Activated T-cell treated with anti-CD3 and anti-CD28 coated beads, Interleukin-2, amount 50 U/mL, for 1 hour (primary cell): ENCODE results near the gene LYRM9.
"Not testable (repeated sequence)": the region's sequence is repeated elsewhere in the genome, so short reads cannot be mapped to it uniquely, and the experiment has no call there.

ENCODE experiments used
- DNase-seq: peaks from one replicate; pipeline ENCODE4 v3.0.0-alpha.2; 2020

The LYRM9 gene

GRCh38 chr17:27905447-27906225, 12.5 kb upstream of the LYRM9 start:
- DNase-seq: no peak

DNA sequence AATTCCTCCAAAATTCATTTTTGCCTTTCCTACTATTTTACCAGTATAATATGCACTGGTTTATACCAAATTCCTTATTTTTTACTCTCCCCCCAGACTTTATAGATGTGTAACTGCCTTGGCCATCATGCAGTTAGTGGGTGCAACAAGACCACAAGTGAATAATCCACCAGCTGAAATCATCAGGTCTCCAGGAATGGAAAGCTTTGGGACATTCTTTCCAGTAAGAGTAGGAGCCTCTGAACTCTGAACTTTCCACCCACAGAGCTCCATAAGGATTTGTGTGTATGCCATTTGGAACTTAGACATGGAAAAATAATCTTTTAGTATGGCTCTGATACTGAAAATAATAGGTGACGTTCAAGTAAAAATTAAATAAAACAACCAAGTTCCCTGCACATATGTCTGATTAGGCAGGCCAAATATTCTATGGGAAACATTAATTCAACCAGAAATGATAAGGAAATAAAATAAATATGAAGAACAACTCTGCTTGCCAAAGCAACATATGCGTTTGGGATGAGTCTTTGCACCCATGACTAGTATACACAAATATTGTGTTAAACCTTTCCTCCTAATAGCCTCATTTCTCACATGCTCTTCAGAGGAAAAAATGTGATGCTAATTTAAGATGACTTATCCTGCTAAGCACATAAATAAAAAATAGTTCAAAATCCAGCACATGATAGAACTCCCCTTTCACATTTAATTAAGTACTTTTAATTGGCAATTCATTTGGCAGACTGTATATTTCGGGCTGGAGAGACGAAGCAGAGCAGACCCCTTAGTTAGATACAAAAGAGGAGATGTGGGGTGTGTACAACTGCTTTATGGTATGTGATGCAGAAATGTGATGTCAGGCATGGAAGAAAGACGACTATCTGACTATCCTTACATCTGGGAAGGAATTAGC, 11.6 kb upstream of the LYRM9 start:
- no peak for DNase-seq

DNA sequence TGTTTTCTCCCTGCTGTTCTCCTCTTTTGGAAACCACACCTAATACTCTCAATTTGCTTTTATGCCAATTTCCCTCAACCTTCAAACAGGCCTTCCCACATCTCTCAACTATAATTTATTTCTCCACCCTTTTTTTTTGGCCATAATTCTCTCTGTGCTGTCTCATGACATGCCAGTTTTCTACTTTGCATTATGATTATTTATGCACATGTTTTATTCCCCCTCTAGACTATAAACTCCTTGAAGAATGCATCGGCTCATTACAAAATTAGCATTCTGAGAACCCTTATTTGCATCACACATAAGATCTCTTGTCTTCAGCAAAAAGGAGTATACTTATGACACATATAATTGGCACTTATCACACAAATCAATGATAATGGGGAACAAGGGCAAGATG, 10.9 kb upstream of the LYRM9 start:
- DNase-seq: no peak

DNA sequence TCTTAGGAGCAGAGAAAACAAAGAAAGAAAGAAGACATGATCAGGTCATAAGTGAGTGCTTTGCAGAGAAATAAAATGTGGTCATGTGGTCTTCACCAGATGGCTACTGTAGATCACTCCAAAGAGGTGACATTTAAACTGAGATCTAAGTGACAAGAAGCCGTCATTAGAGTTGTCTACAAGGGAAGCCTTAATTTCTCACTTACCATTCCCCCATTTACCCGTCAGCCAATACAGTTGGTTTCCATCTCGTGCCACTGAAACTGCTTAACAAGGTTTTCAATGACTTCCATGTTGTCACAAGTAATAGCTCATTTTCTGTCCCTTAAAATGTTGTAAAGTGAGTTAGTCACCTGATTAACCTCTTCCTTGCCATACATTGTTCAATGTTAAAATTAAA, 6.4 kb upstream of the LYRM9 start:
- no peak for DNase-seq

DNA sequence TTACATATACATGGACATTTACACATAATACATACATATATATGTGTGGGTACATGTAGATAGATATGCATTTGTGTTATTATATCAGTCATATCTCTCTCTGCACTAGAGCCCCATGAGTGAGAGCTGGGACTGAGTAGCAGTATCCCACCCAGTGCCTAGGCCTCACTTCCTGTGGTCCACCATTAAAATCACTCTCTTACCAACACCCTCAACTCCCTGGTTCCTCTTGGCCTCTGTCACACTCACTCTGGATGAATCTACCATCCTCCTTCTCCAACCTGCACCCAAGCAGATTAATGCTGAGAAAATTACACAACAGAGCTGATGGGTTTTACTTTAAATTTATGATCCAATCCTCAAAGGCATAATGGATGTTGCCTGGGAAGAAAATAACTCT, 4.9 kb upstream of the LYRM9 start:
- DNase-seq: no peak

DNA sequence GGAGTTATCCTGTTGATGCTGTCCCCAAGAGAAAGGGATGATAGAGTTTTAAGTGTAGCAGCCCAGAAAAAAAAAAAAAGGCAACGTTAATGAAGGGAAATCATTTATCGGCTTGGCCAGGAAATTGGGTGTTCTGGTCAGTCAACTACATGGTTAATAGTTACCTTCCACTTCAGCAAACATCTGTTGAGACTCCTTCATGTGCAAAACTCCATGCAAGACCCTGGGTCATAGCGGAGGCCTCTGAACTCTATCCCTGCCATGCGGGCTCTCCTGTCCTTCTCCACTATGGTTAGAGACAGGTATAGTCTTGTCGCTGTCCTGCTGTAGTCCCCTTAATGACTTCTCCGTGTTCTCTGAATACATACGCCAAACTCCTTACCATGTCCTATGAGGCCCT, 3.5 kb upstream of the LYRM9 start:
- DNase-seq: no peak

GRCh38 chr17:27895940-27896535, 2.9 kb upstream of the LYRM9 start:
- no peak for DNase-seq

- DNase-seq: no peak
Measured at GRCh38 chr17:27895123-27895895, 2.1 kb upstream of the LYRM9 start.

DNA sequence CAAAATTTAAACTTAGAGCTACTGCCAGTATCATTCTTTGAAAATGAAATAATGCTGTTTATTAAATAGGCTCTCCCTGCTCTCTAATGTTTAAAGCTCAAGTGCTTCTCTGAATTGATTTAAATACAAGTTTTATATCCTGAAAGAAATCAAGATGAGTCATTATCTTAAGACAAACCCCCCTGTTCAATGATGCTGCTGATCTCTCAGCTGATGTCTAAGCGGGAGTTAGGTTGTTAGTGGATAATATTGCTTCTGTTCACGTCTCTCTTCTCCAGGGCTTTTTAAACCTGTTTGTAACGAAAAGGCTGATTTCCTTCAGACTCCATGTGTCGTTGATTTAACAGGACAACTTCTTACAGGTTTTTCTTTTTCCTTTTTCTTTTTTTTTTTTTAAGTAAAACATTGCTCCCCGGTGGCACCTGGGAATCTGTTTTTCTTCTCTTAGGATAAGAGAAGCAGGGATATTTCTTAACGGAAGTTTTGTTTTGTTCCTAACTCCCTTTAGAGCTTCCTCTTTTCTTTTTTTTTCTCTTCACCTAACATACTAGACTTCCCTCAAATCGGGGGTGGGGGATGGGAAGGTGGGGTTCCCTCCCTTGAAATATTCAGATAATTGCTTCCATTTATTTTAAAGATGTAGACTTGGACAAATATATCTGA, 807 bp upstream of the LYRM9 start:
- no peak for DNase-seq

GRCh38 chr17:27892542-27892865, 661 bp downstream of the LYRM9 start:
- no peak for DNase-seq

DNA sequence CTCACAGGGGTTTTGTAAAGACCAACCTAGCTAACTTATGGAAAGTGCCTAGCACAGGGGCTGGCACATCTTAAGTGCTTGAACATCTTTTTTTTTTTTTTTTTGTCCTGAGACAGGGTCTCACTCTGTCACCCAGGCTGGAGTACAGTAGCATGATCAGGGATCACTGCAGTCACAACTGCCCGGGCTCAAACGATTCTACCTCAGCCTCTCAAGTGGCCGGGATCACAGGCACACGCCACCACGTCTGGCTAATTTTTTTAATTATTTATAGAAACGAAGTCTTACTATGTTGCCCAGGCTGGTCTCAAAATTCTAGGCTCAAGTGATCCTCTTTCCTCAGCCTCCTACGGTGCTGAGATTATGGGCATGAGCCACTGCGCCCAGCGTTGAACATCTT, 1.3 kb downstream of the LYRM9 start:
- DNase-seq: no peak

- DNase-seq: no peak
Measured at GRCh38 chr17:27889711-27890251, 3.4 kb downstream of the LYRM9 start.

DNA sequence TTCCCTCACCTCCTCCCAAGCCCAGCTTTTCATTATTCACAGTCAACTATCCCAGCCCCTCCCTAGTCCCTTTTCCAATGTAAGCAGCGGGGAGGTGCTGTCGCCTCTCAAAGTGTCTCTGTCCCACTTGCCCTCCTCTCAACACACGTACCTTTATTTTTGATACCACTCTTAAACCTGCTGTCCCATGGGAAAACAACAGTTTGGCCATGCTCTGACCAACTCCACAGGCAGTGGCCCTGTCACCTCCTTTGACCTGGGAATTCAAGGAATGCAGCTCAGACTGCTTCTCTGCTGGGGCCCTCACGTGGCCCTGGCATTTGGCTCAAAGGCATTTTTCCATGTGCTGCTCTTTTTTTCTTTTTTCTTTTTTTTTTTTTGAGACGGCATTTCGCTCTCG, 4.2 kb downstream of the LYRM9 start:
- DNase-seq: no peak

DNA sequence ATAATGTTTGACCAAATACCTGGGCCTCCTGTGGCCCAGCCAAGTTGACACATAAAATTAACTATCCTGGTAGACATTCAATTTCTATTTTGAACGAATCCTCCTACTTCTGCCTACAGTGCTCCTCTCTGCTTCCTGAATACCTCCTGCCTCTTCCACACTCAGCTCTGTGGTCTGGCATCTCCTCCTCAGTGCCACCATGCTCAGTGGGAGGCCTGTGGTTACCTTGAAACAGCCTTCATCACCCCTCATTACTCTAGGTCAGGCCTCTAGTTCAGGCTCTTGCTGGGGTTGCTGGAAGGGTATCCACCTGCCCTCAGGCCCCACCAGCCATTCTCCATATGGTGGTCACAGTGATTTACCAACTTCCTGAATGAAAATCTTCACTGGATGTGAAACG, 5.1 kb downstream of the LYRM9 start:
- DNase-seq: no peak

- DNase-seq: not testable (repeated sequence)
Measured at GRCh38 chr17:27886348-27886906, 6.7 kb downstream of the LYRM9 start.

DNA sequence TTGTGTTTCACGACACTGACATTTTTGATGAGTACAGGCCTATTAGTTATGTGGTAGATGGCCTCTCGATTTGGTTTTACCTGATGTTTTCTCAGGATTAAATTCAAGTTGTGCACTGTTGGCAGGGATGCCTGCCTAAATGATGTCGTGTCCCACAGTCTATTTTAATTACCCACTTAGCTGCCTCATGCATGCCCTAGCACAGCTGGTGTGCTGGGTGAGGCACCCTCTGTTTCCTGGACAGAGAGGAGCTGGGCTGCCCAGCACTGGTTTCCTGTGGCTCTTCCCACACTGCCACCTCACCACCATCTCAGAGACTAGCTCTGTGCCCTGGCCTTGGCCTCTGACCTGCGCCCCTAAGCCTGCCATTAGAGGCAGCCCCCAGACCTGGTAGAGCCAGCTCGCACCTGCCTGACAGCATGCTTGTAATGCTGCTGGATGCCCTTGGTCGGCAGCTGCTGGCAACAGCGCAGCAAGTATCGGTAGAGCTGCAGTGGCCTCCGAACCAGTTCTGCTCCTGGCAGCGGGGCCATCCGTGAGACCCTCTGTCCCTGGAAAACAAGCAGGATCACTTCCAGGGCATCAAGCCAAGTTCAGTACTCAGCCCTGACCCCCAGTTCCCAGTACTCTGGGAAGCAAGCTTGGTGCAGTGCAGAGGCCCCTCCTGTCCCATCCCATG, 10.9 kb downstream of the LYRM9 start:
- no peak for DNase-seq

GRCh38 chr17:27879987-27880608, 13.1 kb downstream of the LYRM9 start:
- DNase-seq: peak; percentile 69

GRCh38 chr17:27878776-27879562, 14.2 kb downstream of the LYRM9 start:
- DNase-seq: no peak

GRCh38 chr17:27873746-27874145, 19.4 kb downstream of the LYRM9 start:
- no peak for DNase-seq

DNA sequence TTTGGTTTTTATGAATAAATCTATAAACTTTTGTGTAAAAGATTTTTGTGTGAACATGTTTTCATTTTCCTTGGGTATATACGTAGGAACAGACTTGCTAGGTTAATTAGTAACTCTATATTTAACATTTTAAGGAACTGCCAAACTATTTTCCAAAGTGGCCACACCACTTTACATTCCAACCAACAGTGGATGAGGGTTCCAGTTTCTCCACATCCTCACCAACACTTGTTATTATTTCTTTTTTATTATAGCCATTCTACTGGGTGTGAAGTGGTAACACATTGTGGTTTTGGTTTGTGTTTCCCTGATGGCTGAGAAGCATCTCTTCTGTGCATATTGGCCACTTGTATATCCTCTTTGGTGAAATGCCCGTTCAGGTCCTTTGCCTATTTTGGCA, 20.0 kb downstream of the LYRM9 start:
- no peak for DNase-seq
